RWPE2 (cell line): Measurements from ENCODE around the gene OR6Y1.

Source experiments
- ATAC-seq: fragments of 200-7000 bp; cut with Tn5 transposase; 3 replicates; pipeline ENCODE4 v1.9.1; 2021; ENCODE audit warnings: low read depth
- DNase-seq: peaks from one replicate; pipeline ENCODE4 v3.0.0-alpha.2; 2020; ENCODE audit warnings: low spot score
- H3K27ac ChIP-seq: fragments of 450-650 bp; 2 replicates; pipeline ENCODE4 v1.5.1; 2017; ENCODE audit warnings: mild to moderate bottlenecking; ENCODE audit not compliant: poor library complexity, severe bottlenecking
- H3K27me3 ChIP-seq: fragments of 250-450 bp; sonication (Bioruptor Pico); 2 replicates; pipeline ENCODE4 v1.5.1; 2021; ENCODE audit warnings: mild to moderate bottlenecking, moderate library complexity; ENCODE audit not compliant: insufficient read depth, poor library complexity, severe bottlenecking
- H3K36me3 ChIP-seq: fragments of 250-450 bp; sonication (Bioruptor Pico); 2 replicates; pipeline ENCODE4 v1.5.1; 2020; ENCODE audit warnings: low read depth, mild to moderate bottlenecking, moderate library complexity
- H3K4me1 ChIP-seq: fragments of 250-450 bp; sonication (Bioruptor Pico); 2 replicates; pipeline ENCODE4 v1.5.1; 2021; ENCODE audit warnings: mild to moderate bottlenecking, moderate library complexity; ENCODE audit not compliant: insufficient read depth, poor library complexity, severe bottlenecking
- H3K4me3 ChIP-seq: fragments of 250-450 bp; sonication (Bioruptor Pico); 2 replicates; pipeline ENCODE4 v1.5.1; 2021; ENCODE audit warnings: mild to moderate bottlenecking, moderate library complexity; ENCODE audit not compliant: severe bottlenecking
- H3K9me3 ChIP-seq: fragments of 250-450 bp; sonication (Bioruptor Pico); 2 replicates; pipeline ENCODE4 v1.5.1; 2021; ENCODE audit warnings: mild to moderate bottlenecking, moderate library complexity; ENCODE audit not compliant: severe bottlenecking
- CTCF ChIP-seq: fragments of 450-650 bp; IDR thresholded peaks from one replicate; pipeline ENCODE4 v1.5.1; 2017; ENCODE audit warnings: mild to moderate bottlenecking, moderate library complexity; ENCODE audit not compliant: poor library complexity, severe bottlenecking

Gene OR6Y1

DNA sequence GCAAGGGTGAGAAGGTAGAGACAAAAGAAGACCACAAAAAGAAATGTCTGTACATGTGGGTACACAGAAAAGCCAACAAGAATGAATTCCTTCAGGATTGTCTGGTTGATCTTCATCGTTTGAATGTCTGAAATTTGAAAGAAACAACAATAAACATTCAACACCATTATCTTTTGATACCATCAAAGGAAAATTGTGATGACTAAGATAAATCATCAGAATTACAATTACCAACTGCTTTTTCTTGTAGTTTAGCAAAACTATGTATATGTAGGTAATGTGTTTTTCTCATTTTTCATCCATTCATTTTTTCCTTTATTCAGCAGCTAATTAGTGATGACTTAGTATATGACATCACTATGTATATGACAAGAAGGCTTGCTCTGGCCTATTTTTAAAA lies 25.5 kb upstream of the OR6Y1 start, which contains the start of gene OR10X1:
Gene OR10X1, minus strand, starts transcription at position 167 of the 400 bp plus-strand sequence. Its CDS starts 0 bp downstream, at position 167.
- Histone ChIP-seq H3K36me3 (no peaks in the 10 kb centered on the region), H3K4me1 (no peaks in the 10 kb centered on the region), H3K9me3 (no peaks in the 10 kb centered on the region), H3K27ac (no peak within 1 kb of the TSS), H3K4me3 (no peak within 1 kb of the TSS), H3K27me3 (no peaks in the 10 kb centered on the region)
- TF ChIP-seq CTCF, result no peak
- no peak for DNase-seq
- ATAC-seq, result no peak

DNA sequence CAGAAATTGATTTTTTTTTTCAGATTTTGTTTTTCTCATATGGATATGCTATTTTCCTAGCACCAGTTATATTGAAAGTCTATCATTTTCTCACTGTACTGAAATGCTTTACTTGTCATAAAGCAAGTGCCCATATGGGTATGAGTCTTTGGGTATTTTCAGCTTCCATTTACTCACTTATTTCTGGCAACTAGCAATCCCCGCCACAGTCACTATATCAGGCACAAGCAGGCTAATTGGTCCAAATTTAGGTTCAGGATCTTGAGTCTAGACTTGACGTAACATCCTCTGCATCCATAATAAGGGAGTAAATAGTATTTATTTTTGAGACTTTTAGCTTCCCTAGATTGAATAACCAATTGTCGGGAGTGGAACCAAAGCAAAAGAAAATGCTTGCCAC lies 23.4 kb upstream of the OR6Y1 start:
- Histone ChIP-seq H3K36me3 (no peaks in the 10 kb centered on the region), H3K9me3 (no peaks in the 10 kb centered on the region), H3K27ac (no peak overlapping the region), H3K4me3 (no peak overlapping the region), H3K4me1 (no peaks in the 10 kb centered on the region), H3K27me3 (no peaks in the 10 kb centered on the region)
- no peak for DNase-seq
- TF ChIP-seq CTCF, result no peak
- ATAC-seq, result no peak

- Histone ChIP-seq H3K27ac (no peak overlapping the region), H3K27me3 (peaks cover 5% of the 10 kb centered on the region), H3K4me1 (no peaks in the 10 kb centered on the region), H3K36me3 (no peaks in the 10 kb centered on the region), H3K4me3 (no peak overlapping the region), H3K9me3 (no peaks in the 10 kb centered on the region)
- DNase-seq (no peak), ATAC-seq (no peak)
- no peak for TF ChIP-seq CTCF
These were observed 18.0 kb upstream of the OR6Y1 start for GRCh38 chr1:158572226-158572625.

DNA sequence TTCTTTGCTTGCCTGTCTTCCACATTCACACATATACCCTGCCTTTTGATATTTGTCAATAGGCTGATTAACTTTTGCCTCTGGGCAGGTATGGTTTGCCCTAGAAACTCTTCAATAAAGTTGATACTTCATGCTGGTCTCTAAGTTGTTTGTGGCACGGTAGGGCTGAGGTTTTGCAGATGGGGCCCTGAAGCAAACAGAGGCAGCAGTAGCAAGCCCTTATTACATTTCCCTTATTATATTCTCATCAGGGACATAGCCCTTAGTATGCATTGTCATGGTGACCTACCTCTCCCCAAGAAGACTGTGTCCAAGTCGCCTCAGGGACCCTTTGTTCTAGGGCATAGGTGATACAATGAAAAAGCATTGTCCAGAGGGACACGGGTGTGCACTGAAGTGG lies 16.3 kb upstream of the OR6Y1 start, which contains the start of gene OR6P1:
Gene OR6P1, minus strand, starts transcription at position 101 of the 400 bp plus-strand sequence. CDS start 6,976 bp downstream, outside the sequence.
- TF ChIP-seq CTCF, result no peak
- no peaks in the 10 kb centered on the region for H3K9me3 ChIP-seq
- no peaks in the 10 kb centered on the region for H3K36me3 ChIP-seq

GRCh38 chr1:158564608-158565007 lies 10.4 kb upstream of the OR6Y1 start:
- TF ChIP-seq CTCF, result no peak
- Histone ChIP-seq H3K27me3 (no peaks in the 10 kb centered on the region), H3K36me3 (no peaks in the 10 kb centered on the region), H3K27ac (no peak overlapping the region), H3K9me3 (no peaks in the 10 kb centered on the region), H3K4me3 (no peak overlapping the region), H3K4me1 (no peaks in the 10 kb centered on the region)
- no peak for DNase-seq
- ATAC-seq, result no peak

More for the DNA sequence above, 16.3 kb upstream of the OR6Y1 start, which contains the start of gene OR6P1:
- ATAC-seq (no peak), DNase-seq (no peak)
- Histone ChIP-seq H3K27ac (no peak within 1 kb of the TSS), H3K4me1 (no peaks in the 10 kb centered on the region), H3K27me3 (peaks cover 5% of the 10 kb centered on the region), H3K4me3 (no peak within 1 kb of the TSS)
